Measurements from ENCODE around the gene CHI3L1.
"Not testable (repeated sequence)": the region's sequence is repeated elsewhere in the genome, so short reads cannot be mapped to it uniquely, and the experiment has no call there.

The CHI3L1 gene

GRCh38 chr1:203186446-203187303, at the start of gene CHI3L1:
CHI3L1 (minus strand) TSS chr1:203186704; CDS start chr1:203186623, 81 bp downstream.
- no peak within 1 kb of the TSS for H3K4me2 ChIP-seq (ENCODE audit: low read depth, low read length, poor library complexity, severe bottlenecking)
- H4K20me1 ChIP-seq (ENCODE audit: low read depth, low read length), result no peaks in the 10 kb centered on the region
- no peak within 1 kb of the TSS for H3K9ac ChIP-seq (ENCODE audit: low read length)
- no peaks in the 10 kb centered on the region for H3K9me3 ChIP-seq (ENCODE audit: insufficient read depth, low read length)
- H3K9me2 ChIP-seq (replicated peaks; ENCODE audit: insufficient read depth, low read length), result no peaks in the 10 kb centered on the region
- TF ChIP-seq EZH2phosphoT487 (conservative IDR thresholded peaks at IDR 0.05; ENCODE audit: low read length) (no peak), CTCF (IDR thresholded peaks at IDR 0.05; ENCODE audit: insufficient read depth, low read length, poor library complexity, severe bottlenecking) (no peak)
- no peak within 1 kb of the TSS for H3K27ac ChIP-seq (ENCODE audit: low read depth, low read length)
- no peaks in the 10 kb centered on the region for H3F3A ChIP-seq (ENCODE audit: insufficient read depth)
- no peaks in the 10 kb centered on the region for H3K36me3 ChIP-seq (ENCODE audit: low read length)
- H2AFZ ChIP-seq (ENCODE audit: low read depth, low read length, severe bottlenecking), result no peak within 1 kb of the TSS
- no peaks in the 10 kb centered on the region for H3K27me3 ChIP-seq (ENCODE audit: low read length)
- no peaks in the 10 kb centered on the region for H3K79me2 ChIP-seq (ENCODE audit: insufficient read depth, low read length)
- H3K4me3 ChIP-seq (ENCODE audit: insufficient read depth, low read length, poor library complexity, severe bottlenecking), result no peak within 1 kb of the TSS

- H4K20me1 ChIP-seq (ENCODE audit: low read depth, low read length); H3K9me3 ChIP-seq (ENCODE audit: insufficient read depth, low read length); H3K79me2 ChIP-seq (ENCODE audit: insufficient read depth, low read length); H2AFZ ChIP-seq (ENCODE audit: low read depth, low read length, severe bottlenecking); H3K27ac ChIP-seq (ENCODE audit: low read depth, low read length); H3K9me2 ChIP-seq (replicated peaks; ENCODE audit: insufficient read depth, low read length); H3K9ac ChIP-seq (ENCODE audit: low read length); H3K4me2 ChIP-seq (ENCODE audit: low read depth, low read length, poor library complexity, severe bottlenecking); H3F3A ChIP-seq (ENCODE audit: insufficient read depth); H3K4me3 ChIP-seq (ENCODE audit: insufficient read depth, low read length, poor library complexity, severe bottlenecking); H3K36me3 ChIP-seq (ENCODE audit: low read length); H3K27me3 ChIP-seq (ENCODE audit: low read length): not testable (repeated sequence)
Measured at GRCh38 chr1:203234901-203235300, 48.4 kb upstream of the CHI3L1 start.

- Histone ChIP-seq H3K9ac (ENCODE audit: low read length) (no peak within 1 kb of the TSS), H3K9me3 (ENCODE audit: insufficient read depth, low read length) (no peaks in the 10 kb centered on the region), H3K9me2 (replicated peaks; ENCODE audit: insufficient read depth, low read length) (no peaks in the 10 kb centered on the region), H3K79me2 (ENCODE audit: insufficient read depth, low read length) (no peaks in the 10 kb centered on the region), H3K27me3 (ENCODE audit: low read length) (no peaks in the 10 kb centered on the region), H3K36me3 (ENCODE audit: low read length) (no peaks in the 10 kb centered on the region), H4K20me1 (ENCODE audit: low read depth, low read length) (no peaks in the 10 kb centered on the region), H3K27ac (ENCODE audit: low read depth, low read length) (no peak within 1 kb of the TSS), H3K4me3 (ENCODE audit: insufficient read depth, low read length, poor library complexity, severe bottlenecking) (no peak within 1 kb of the TSS), H3F3A (ENCODE audit: insufficient read depth) (no peaks in the 10 kb centered on the region), H3K4me2 (ENCODE audit: low read depth, low read length, poor library complexity, severe bottlenecking) (no peak within 1 kb of the TSS), H2AFZ (ENCODE audit: low read depth, low read length, severe bottlenecking) (no peak within 1 kb of the TSS)
- TF ChIP-seq CTCF (IDR thresholded peaks at IDR 0.05; ENCODE audit: insufficient read depth, low read length, poor library complexity, severe bottlenecking) (no peak), EZH2phosphoT487 (conservative IDR thresholded peaks at IDR 0.05; ENCODE audit: low read length) (no peak)
Measured at GRCh38 chr1:203229471-203230135, 43.1 kb upstream of the CHI3L1 start, which contains the start of gene CHIT1. CHIT1 (minus strand) TSS chr1:203229673; CDS start chr1:203229636, 37 bp downstream.

- Histone ChIP-seq H3K9me2 (replicated peaks; ENCODE audit: insufficient read depth, low read length) (no peaks in the 10 kb centered on the region), H3F3A (ENCODE audit: insufficient read depth) (no peaks in the 10 kb centered on the region), H3K4me3 (ENCODE audit: insufficient read depth, low read length, poor library complexity, severe bottlenecking) (no peak overlapping the region), H2AFZ (ENCODE audit: low read depth, low read length, severe bottlenecking) (no peak overlapping the region), H3K9me3 (ENCODE audit: insufficient read depth, low read length) (no peaks in the 10 kb centered on the region), H3K27me3 (ENCODE audit: low read length) (no peaks in the 10 kb centered on the region), H3K79me2 (ENCODE audit: insufficient read depth, low read length) (no peaks in the 10 kb centered on the region), H3K9ac (ENCODE audit: low read length) (no peak overlapping the region), H3K4me2 (ENCODE audit: low read depth, low read length, poor library complexity, severe bottlenecking) (no peak overlapping the region), H4K20me1 (ENCODE audit: low read depth, low read length) (no peaks in the 10 kb centered on the region), H3K36me3 (ENCODE audit: low read length) (no peaks in the 10 kb centered on the region), H3K27ac (ENCODE audit: low read depth, low read length) (no peak overlapping the region)
- TF ChIP-seq EZH2phosphoT487 (conservative IDR thresholded peaks at IDR 0.05; ENCODE audit: low read length) (no peak), CTCF (IDR thresholded peaks at IDR 0.05; ENCODE audit: insufficient read depth, low read length, poor library complexity, severe bottlenecking) (no peak)
Measured at GRCh38 chr1:203228670-203229069, 42.2 kb upstream of the CHI3L1 start.

All from SU-DHL-6 (cell line).